ENCODE results near the gene BCAS3. TPM values are rescaled to one million over a fixed set of nuclear protein-coding genes. Genes with fewer than 3 reads are reported as not detected.

BCAS3 gene
- polyA plus RNA-seq, 1 donor from 2014 or later: 23.2 TPM

- Mint-ChIP-seq H3K4me1 (no peaks in the 10 kb centered on the region), H3K9me3 (no peaks in the 10 kb centered on the region), H3K27me3 (no peaks in the 10 kb centered on the region), H3K27ac (no peak overlapping the region), H3K4me3 (no peak overlapping the region), H3K36me3 (peaks cover 2% of the 10 kb centered on the region)
These were observed 578.0 kb downstream of the BCAS3 start for GRCh38 chr17:61255647-61256046.

GRCh38 chr17:61259360-61259759 lies 581.7 kb downstream of the BCAS3 start:
- Mint-ChIP-seq H3K4me3 (no peak overlapping the region), H3K4me1 (no peaks in the 10 kb centered on the region), H3K9me3 (no peaks in the 10 kb centered on the region), H3K27ac (no peak overlapping the region), H3K36me3 (peaks cover 2% of the 10 kb centered on the region), H3K27me3 (no peaks in the 10 kb centered on the region)

- H3K27ac Mint-ChIP-seq: no peak overlapping the region
- no peaks in the 10 kb centered on the region for H3K27me3 Mint-ChIP-seq
- H3K36me3 Mint-ChIP-seq: peaks cover 2% of the 10 kb centered on the region
- H3K9me3 Mint-ChIP-seq: no peaks in the 10 kb centered on the region
- no peak overlapping the region for H3K4me3 Mint-ChIP-seq
- no peaks in the 10 kb centered on the region for H3K4me1 Mint-ChIP-seq
These were observed 582.6 kb downstream of the BCAS3 start for GRCh38 chr17:61260071-61260797.

- H3K27me3 Mint-ChIP-seq: no peaks in the 10 kb centered on the region
- H3K9me3 Mint-ChIP-seq: no peaks in the 10 kb centered on the region
- no peak overlapping the region for H3K4me3 Mint-ChIP-seq
- no peak overlapping the region for H3K27ac Mint-ChIP-seq
- peaks cover 2% of the 10 kb centered on the region for H3K36me3 Mint-ChIP-seq
- no peaks in the 10 kb centered on the region for H3K4me1 Mint-ChIP-seq
These were observed 583.5 kb downstream of the BCAS3 start for GRCh38 chr17:61261001-61261637.

GRCh38 chr17:61265397-61265796 lies 587.7 kb downstream of the BCAS3 start:
- H3K27me3 Mint-ChIP-seq: no peaks in the 10 kb centered on the region
- H3K27ac Mint-ChIP-seq: no peak overlapping the region
- H3K36me3 Mint-ChIP-seq: peaks cover 4% of the 10 kb centered on the region
- H3K4me3 Mint-ChIP-seq: no peak overlapping the region
- H3K9me3 Mint-ChIP-seq: peaks cover 0 to 1% (median 0%) of the 10 kb centered on the region in 3 donors
- no peaks in the 10 kb centered on the region for H3K4me1 Mint-ChIP-seq

- Mint-ChIP-seq H3K36me3 (peaks cover 10% of the 10 kb centered on the region), H3K27me3 (no peaks in the 10 kb centered on the region), H3K27ac (no peak overlapping the region), H3K9me3 (peaks cover 0 to 1% (median 0%) of the 10 kb centered on the region in 3 donors), H3K4me3 (no peak overlapping the region), H3K4me1 (no peaks in the 10 kb centered on the region)
These were observed 590.2 kb downstream of the BCAS3 start for GRCh38 chr17:61267847-61268246.

GRCh38 chr17:61275395-61275794 lies 597.7 kb downstream of the BCAS3 start:
- Mint-ChIP-seq H3K36me3 (peaks cover 5% of the 10 kb centered on the region), H3K27me3 (no peaks in the 10 kb centered on the region), H3K4me3 (no peak overlapping the region), H3K4me1 (peaks cover 5 to 13% (median 12%) of the 10 kb centered on the region in 3 donors), H3K9me3 (peaks cover 0 to 1% (median 0%) of the 10 kb centered on the region in 3 donors), H3K27ac (no peak overlapping the region)

GRCh38 chr17:61276806-61277205 lies 599.2 kb downstream of the BCAS3 start:
- H3K4me3 Mint-ChIP-seq: no peak overlapping the region
- peaks cover 0 to 1% (median 0%) of the 10 kb centered on the region in 3 donors for H3K9me3 Mint-ChIP-seq
- H3K36me3 Mint-ChIP-seq: peaks cover 3% of the 10 kb centered on the region
- peaks cover 5 to 13% (median 12%) of the 10 kb centered on the region in 3 donors for H3K4me1 Mint-ChIP-seq
- no peaks in the 10 kb centered on the region for H3K27me3 Mint-ChIP-seq
- peak overlapping the region in 1 of 3 donors; percentile 19 for H3K27ac Mint-ChIP-seq

- H3K4me3 Mint-ChIP-seq: peak overlapping the region in 1 of 4 donors; percentile 14
- H3K27me3 Mint-ChIP-seq: no peaks in the 10 kb centered on the region
- peaks cover 0 to 2% (median 0%) of the 10 kb centered on the region in 3 donors for H3K9me3 Mint-ChIP-seq
- H3K4me1 Mint-ChIP-seq: peaks cover 5 to 13% (median 12%) of the 10 kb centered on the region in 3 donors
- no peak overlapping the region for H3K27ac Mint-ChIP-seq
- H3K36me3 Mint-ChIP-seq: peaks cover 2% of the 10 kb centered on the region
These were observed 602.0 kb downstream of the BCAS3 start for GRCh38 chr17:61279476-61280145.

GRCh38 chr17:61280338-61280737 lies 602.7 kb downstream of the BCAS3 start:
- H3K9me3 Mint-ChIP-seq: peaks cover 0 to 2% (median 0%) of the 10 kb centered on the region in 3 donors
- H3K4me1 Mint-ChIP-seq: peaks cover 5 to 13% (median 12%) of the 10 kb centered on the region in 3 donors
- no peaks in the 10 kb centered on the region for H3K27me3 Mint-ChIP-seq
- no peak overlapping the region for H3K27ac Mint-ChIP-seq
- H3K4me3 Mint-ChIP-seq: no peak overlapping the region
- H3K36me3 Mint-ChIP-seq: peaks cover 4% of the 10 kb centered on the region

GRCh38 chr17:61280851-61281250 lies 603.2 kb downstream of the BCAS3 start:
- Mint-ChIP-seq H3K4me1 (peaks cover 5 to 13% (median 12%) of the 10 kb centered on the region in 3 donors), H3K4me3 (no peak overlapping the region), H3K36me3 (peaks cover 4% of the 10 kb centered on the region), H3K27me3 (no peaks in the 10 kb centered on the region), H3K9me3 (peaks cover 0 to 2% (median 0%) of the 10 kb centered on the region in 3 donors), H3K27ac (no peak overlapping the region)

- H3K4me1 Mint-ChIP-seq: peaks cover 5 to 13% (median 12%) of the 10 kb centered on the region in 3 donors
- H3K9me3 Mint-ChIP-seq: peaks cover 0 to 2% (median 0%) of the 10 kb centered on the region in 3 donors
These were observed 604.7 kb downstream of the BCAS3 start for GRCh38 chr17:61282377-61282776.

GRCh38 chr17:61283043-61283442 lies 605.4 kb downstream of the BCAS3 start:
- Mint-ChIP-seq H3K4me3 (no peak overlapping the region), H3K4me1 (peaks cover 5 to 13% (median 12%) of the 10 kb centered on the region in 3 donors), H3K9me3 (peaks cover 0 to 2% (median 0%) of the 10 kb centered on the region in 3 donors), H3K27ac (no peak overlapping the region), H3K27me3 (no peaks in the 10 kb centered on the region), H3K36me3 (peaks cover 6% of the 10 kb centered on the region)

More at GRCh38 chr17:61282377-61282776, 604.7 kb downstream of the BCAS3 start:
- Mint-ChIP-seq H3K4me3 (no peak overlapping the region), H3K36me3 (peaks cover 6% of the 10 kb centered on the region), H3K27ac (no peak overlapping the region), H3K27me3 (no peaks in the 10 kb centered on the region)

- H3K4me1 Mint-ChIP-seq: peaks cover 0 to 7% (median 7%) of the 10 kb centered on the region in 3 donors
- H3K36me3 Mint-ChIP-seq: peaks cover 6% of the 10 kb centered on the region
- H3K9me3 Mint-ChIP-seq: peaks cover 0 to 2% (median 0%) of the 10 kb centered on the region in 3 donors
- peak overlapping the region in 1 of 3 donors; percentile 53 for H3K27ac Mint-ChIP-seq
- H3K4me3 Mint-ChIP-seq: no peak overlapping the region
- H3K27me3 Mint-ChIP-seq: no peaks in the 10 kb centered on the region
These were observed 606.5 kb downstream of the BCAS3 start for GRCh38 chr17:61284174-61284573.

GRCh38 chr17:61284746-61285145 lies 607.1 kb downstream of the BCAS3 start:
- peak overlapping the region in 1 of 3 donors; percentile 10 for H3K27ac Mint-ChIP-seq
- H3K4me3 Mint-ChIP-seq: no peak overlapping the region
- peaks cover 0 to 2% (median 1%) of the 10 kb centered on the region in 3 donors for H3K4me1 Mint-ChIP-seq
- H3K9me3 Mint-ChIP-seq: peaks cover 0 to 2% (median 0%) of the 10 kb centered on the region in 3 donors
- H3K36me3 Mint-ChIP-seq: peaks cover 6% of the 10 kb centered on the region
- no peaks in the 10 kb centered on the region for H3K27me3 Mint-ChIP-seq
